NCI-H2227 treated with DMSO at 0.1 percent for 48 hours (cell line): ENCODE data around the gene BRSK2.

Source experiments
- DNase-seq: peaks from one replicate; lab custom pipeline; 2025; lab: John Stamatoyannopoulos, UW

Gene BRSK2

DNA sequence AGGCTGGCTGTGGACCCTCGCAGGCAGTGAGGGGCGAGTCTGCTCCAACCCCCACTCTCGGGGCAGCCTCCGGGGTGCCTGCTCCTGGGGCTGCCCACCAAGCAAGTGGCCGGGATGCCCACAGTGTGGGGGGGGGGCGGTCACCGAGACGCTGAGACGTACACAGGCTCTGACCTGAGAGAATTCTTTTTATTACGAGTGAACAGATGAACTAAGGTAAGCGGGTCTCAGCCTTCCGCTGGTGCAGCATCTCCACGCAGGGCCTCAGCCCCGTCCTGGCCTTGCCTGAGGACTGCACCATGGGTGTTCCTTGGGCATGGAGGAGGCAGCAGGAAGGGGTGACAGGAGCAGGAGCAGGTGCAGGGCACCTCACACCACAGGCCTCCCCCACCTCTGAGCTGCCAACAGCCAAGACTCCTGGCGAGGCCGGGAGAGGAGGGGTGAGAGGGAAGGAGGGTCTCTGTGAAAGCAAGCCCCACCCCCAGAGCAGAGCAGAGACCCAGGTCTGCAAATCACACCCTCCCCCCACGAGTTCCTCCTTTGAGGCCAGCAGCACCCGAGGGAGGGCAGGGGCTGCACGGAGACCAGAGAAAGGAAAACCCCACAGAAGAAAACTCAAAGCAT is 79.7 kb downstream of the BRSK2 start:
- no peak for DNase-seq

DNA sequence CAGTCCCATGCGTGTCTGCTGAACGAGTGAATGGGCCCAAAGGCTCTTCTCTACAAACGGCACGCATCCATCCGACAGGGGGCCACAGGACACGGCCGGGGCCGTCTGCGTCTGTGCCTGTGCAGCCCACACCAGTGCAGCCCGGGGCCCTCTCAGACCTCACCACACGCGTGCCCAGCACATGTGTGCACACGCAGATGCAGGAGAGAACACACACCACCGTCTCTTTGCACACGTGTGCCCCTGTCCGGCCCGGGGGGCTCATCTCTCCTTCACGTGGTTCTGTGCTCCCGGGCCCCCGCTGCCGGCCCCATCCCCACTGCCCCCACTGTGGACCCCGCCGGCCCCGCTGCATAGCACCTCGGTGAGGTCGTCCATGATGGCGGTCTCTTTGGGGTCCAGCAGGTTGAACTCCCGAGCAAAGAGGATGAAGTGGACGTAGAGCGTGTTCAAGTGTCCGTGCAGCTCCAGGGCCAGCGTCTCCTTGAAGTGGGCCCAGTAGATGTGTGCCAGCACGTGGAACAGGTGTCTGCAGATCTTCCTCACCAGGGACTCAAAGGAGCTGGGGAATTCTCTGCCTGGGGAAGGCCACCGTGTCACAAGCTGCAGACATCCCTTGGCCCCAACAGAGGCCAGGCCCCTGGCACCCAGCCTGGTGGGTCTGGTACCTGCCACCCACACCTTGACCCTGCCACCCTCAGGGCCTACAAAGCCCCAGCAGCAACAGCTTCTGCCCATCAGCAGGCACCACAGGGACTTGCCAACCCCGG is 80.4 kb downstream of the BRSK2 start:
- DNase-seq: no peak

DNA sequence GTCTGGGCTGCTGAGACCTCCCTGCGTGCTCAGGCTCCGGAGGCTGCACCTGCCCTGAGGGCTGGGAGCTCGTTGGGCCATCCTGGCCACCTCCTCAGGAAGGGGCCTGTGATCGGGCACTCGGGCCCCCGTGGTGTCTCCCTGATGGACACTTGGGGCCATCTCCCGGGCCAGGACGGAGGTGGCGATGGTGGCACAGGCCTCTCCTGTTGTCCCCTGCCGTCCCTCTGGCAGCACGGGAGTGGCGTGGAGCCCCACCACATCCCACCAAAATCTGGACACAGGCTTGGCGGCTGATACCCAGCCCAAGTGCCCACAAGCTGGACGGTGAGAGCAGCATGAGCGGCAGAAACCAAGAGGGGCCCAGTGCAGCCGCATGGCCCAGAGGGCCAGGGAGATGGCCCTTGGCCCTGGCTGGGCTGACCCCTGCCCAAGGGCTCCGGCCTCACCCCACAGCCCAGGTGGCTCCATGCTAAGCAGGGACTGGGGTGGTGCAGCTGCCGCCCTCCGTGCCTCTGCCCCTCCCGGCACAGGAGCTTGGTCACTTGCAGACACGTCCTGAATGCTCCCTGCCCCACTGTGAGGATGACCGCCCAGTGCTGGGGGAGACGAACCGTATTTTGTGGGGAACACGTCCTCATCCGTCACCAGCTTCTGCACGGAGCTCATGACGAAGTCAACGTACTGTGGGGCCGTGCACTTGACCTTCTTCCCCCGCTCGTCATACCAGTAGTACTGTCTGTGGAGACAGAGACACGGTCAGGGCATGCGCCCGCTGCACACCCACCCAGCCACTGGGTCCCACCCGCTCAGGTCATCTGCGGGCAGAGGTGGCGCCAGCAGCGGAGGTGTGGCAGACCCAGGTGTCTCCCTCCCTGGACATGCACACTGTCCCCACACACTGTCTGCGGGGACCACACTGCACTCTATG is 81.2 kb downstream of the BRSK2 start:
- no peak for DNase-seq

DNA sequence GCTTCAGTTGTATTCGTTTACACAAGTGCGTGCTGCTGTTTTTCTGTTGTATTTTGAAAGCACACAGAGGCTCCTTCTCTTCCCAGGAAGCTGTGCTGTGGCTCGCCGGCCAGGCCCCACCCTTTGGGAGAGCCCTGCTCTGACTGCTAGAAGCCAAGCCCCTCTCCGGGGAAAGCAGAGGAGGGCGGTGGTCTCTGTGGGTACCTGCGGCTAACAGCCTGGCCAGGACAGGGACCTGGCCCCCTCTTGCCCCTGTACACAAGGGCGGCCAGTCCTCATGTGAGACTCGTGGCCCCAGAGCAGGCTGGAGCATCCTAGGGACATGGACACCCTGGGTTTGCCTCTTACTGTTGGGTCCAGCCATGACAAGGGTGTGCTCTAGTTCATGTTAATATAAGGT is 82.0 kb downstream of the BRSK2 start:
- no peak for DNase-seq

DNA sequence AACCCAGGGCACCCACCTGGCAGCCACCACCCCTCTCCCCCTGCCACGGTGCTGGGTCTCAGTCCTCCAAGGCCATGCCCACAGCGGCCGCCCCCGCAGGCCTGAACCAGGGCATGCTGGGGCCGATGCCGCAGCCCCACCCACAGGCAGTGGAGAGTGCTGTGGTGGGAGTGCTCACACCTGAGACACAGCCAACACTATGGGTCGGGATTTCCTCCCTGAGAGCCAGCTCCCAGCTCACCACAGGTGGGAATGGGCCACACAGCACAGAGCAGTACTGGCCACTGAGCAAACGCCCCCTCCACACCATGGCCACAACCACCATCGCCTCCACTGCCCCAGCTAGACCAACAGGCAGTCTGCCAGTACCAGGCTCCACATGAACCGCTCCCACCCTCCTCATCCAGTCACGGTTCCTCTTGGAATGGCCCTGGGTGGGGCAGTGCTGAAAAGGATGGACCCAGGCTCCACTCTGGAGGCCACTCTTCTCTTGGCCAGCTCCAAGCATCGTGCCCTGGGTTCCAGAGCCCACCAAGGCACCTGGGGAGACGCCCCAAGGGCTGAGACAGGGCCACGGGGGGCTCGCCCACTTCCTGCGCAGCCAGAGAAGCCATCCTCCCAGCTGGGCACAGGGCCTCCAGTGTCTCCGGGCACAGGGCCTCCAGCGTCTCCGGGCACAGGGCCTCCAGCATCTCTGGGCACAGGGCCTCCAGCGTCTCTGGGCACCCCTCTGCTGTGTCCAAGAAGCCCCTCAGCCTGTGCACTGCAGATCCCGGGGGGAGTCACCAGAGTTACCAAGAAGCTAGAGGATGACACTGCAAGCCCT is 82.7 kb downstream of the BRSK2 start:
- no peak for DNase-seq

DNA sequence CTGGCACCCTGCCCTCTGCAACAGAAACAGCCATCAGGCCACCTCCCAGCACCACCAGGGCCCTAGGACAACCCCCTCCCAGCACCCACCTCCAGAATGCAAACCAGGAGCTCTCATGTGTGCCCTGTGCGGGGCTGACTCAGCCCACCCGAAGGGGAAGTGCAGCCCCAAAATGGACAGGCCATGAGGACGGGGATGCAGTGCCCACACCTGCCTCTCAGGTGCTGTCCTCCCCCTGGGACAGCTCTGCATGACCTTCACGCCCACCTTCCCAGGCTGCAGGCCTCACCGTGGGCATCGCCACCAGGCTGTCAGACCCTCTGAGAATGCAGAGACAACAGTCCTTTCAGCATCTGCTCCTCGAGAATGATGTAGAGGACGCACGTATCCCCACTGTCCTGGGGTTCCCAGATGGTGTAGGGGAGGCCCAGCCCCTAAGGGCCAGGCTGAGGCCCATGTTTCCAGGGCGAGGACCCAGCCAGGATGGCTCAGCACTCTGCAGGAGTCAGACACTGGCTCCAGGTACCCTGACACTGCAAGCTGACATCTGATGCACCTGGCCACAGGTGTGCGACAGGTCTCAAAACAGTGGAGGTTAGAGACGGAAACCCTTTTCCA is 83.4 kb downstream of the BRSK2 start:
- DNase-seq: no peak

DNA sequence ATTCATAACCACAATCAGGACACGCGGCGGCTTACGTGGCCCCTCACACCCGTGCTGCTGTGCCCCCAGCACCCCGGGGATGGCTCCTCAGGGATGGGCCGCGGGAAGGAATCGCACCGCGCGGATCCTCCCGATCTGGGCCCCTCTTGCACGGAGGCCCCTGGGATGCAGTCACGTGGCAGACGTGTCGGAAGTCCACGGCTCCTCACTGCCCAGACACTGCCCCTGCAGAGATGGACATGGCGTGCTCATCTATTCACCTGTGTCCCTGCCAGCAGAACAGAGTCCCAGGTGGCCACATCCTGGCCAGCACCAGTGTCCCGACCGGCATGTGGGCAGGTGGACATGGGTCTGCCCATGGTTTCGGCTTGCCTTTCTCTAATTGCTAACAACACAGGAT is 84.1 kb downstream of the BRSK2 start:
- DNase-seq: no peak

DNA sequence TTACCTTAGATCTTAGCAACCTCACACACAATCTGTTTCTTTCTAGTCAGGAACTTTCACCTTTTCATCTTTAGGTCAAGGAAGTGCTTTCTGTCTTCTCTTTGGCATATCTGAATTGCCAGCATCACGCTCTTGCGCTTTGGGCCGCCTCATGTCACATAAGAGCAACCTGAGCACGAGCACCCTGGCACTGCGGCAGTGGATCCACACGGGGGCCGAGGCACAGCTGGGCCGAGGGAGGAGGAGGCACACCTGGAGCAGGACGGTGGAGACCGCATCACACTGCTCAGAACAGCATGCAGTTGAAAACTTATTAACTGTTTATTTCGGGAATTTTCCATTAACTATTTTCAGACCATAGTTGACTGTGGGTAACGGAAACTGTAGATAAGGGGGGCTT is 86.1 kb downstream of the BRSK2 start:
- no peak for DNase-seq

DNA sequence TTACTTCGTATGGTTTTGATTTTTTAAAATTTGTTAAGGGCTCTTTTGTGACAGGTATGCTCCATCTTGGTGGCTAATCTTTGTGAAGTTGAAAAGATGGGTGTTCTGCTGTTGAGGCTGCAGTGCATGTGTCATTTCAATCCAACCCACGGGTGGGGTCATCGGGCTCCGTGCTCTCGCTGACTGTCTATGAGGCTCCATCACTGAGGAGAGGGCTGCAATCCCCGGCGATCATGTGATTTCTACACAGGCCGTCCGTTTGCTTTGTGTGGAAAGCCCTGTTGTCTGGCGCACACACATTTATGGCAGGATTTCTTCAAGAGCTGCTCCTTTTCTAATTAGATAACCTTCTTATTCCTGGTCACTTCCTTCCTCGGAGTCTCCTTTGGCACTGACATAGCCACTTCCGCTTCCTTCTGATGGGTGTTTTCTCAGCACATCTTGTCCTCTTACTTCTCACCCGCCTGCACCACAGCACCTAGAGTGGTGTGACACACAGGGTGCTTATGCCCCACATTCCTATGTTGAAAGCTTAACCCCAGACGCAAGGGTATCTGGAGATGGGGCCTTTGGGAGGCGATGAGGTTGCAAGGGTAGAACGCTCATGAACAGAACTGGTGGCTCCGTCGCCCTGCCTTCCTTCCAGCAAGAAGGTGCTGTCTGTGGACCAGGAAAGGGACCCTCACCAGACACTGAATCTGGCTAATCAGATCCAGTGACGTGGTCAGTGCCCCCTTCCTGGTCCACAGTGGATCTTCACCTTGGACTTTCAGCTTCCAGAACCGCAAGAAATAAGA is 87.4 kb downstream of the BRSK2 start:
- DNase-seq: no peak

DNA sequence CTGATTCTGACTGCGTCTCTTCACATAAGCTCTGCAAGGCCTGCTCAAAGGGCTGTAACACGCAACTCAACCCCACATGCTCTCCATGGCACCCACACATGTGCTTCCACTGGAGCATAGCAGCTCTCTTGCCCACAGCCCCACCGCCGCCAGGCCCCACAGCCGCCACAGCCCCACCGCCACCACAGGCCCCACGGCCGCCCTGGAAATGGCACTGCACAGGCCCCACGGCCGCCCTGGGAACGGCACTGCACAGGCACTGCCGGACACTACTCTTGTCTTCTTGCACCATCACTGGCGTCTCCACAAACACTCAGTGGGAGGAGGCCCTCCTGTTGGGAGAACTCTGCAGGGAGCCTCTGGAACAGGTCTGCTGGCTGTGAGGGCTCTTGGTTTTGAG is 88.3 kb downstream of the BRSK2 start:
- DNase-seq: no peak

DNA sequence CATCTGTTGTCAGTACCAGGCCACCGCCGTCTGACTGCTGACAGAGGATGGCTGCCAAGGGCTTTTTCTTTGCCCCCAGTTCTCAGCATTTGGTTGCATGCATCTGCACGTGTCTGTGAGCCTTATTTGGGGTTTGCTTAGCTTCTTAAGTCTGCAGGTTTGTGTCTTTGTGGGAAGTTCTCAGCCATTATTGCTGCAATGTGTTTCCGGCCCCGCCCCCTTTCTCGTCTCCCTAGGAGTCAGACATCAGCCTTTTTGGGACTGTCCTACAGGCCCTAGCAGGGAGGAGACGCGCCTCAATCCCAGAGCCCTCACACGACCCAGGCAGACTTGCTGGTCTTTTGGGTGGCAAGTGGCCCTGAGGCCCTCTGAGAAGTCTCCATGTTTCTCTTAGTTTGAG is 88.8 kb downstream of the BRSK2 start:
- DNase-seq: no peak

DNA sequence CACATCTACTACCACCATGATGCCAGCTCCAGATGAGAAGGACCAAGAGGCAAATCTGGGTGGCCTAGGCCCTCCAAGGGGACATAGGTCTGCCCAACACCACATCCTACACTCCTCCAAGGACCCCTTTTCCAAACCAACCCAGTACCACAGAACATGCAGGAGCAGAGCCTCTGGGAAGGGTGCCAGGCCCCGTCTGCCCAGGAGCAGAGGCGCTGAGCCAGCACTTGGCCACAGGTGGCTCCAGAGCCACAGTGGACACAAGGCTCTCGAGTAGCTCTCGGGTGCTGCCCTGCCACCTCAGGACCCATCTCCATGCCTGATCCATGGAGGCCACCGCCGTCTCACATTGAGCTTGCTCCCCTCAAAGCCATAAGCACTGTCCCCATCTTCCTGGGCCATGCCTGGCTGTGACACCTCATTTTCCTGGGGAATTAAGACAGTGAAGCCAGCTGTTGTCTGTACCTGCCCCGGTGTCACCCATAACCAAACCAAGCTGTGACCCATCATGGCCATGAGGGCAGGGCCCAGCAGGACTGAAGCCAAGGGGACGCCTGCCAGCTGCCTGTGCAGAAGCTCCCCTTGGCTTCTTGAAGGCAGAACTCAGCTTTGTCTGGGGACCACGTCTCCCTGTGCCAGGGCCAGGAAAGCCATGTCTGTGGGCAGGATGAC is 89.4 kb downstream of the BRSK2 start:
- no peak for DNase-seq

DNA sequence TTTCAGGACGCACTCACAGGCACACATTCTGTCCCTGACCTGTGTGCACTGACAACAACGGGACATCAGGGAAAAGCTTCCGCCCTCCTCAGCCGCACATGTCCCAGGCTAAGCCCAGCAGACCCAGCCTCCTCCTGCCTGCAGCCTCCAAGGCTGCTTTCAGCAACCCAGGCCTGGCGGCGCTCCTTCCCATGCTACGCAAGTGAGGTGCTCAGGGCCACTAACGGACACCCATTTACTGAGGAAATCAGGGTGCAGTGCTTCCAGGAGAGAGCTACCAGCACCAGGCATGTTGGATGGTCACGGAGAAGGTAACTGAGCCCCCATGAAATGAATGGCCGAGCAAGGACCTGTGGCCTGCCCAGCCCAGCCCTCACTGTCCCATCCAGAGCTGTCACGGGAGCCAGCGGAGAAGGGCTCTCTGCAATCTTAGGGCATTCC is 90.0 kb downstream of the BRSK2 start:
- no peak for DNase-seq

DNA sequence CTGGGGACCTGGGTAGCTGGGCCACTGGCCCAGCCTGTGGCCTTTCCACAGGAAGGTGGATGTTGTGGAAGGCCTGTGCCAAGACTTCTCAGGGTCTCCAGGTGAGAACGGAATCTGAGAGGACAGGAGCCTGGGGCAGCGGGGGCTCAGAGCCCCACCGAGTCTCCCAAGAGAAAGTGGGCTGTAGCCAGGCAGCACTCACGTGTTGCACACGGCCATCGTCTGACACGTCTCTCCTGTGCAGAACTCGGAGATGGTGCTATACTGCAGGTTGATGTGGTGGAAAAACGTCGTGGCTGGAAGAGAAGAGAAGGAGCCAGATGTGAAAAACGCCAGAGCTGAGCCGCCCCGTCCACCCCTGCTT is 90.4 kb downstream of the BRSK2 start:
- no peak for DNase-seq

DNA sequence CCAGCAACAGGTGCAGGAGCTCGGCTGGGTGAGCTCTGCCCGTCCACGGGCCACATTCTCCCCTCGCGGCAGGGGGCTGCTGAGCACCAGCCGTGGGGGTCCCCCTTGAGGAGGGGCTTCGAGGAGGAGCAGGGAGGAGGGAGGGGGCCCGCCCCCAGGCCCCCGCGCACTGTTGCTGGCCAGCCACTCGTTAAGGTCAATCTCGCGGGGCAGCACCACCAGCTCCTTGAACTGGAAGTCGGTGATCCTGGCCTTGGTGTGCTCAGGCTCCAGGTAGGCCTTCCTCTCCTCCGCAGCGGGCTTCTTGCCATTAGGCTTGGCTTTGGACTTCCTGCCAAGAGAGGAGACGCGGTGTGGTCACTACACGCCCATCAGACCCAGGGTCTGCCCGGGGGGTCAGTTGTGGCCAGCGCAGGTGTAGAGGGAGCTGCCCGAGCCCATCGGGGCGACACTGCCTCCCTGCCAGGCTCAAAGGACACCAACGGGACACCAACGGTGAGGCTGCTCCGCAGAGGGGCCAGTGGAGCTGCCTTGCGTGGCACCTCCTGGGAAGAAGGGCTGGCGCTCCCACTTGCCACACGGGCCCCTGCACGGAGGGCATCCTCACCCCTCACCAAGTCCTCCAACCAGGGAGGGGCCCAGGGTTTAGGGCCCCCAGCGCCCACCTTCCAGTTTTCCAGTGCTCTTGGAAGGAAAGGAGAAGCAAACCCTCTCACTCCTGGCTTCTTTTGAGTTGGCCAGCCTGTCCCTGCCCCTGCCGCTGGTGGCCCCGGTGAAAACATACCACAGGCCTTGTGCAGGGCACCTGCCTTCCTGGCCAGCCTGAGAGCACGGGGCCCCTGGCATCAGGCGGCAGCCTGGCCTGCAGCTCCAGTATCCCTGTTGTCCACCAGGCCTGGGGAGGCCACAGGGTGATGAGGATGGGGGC is 91.1 kb downstream of the BRSK2 start:
- DNase-seq: no peak

DNA sequence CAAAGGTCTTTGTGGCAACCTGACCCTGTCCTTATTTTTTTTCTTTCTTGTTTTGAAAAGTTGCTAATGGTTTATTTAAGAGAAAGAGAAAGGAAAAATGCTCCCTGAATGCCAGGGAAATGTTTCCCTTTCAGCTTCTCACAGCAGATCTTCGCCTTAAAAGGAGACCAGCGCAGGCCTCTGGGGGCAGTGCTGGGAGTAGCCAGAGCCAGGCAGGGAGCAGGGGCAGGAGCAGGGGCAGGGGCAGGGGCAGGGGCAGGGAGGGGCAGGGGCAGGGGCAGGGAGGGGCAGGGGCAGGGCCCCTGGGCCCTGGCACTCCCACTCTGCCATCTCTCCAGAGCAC is 91.7 kb downstream of the BRSK2 start:
- no peak for DNase-seq

DNA sequence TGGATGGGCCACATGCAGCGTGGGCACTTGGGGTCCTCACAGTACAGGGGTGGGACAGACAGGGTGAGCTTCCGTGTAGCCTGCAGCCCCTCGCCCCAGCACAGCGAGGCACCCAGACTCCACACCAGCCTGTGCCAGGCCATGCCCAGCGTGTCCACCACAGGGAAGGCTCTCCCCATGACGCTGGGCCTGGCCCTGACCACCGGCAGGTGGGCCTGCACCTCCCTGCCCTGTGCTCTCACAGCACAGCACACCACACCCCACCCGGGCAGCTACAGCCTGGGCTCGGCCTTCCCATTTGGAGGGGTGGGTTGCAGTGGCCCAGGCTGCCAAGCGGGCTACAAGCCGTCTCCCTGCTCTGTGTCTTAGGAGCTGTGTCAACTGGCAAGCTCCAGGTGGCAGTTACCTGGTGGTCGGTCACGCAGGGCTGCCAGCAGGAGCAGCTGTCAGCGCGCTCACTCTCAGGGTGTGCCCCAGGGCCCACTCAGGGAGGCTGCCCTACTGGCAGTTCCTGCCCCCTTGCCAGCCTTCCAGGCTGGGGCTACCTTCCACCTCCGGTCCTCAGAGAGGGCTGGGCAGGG is 92.2 kb downstream of the BRSK2 start:
- DNase-seq: no peak

DNA sequence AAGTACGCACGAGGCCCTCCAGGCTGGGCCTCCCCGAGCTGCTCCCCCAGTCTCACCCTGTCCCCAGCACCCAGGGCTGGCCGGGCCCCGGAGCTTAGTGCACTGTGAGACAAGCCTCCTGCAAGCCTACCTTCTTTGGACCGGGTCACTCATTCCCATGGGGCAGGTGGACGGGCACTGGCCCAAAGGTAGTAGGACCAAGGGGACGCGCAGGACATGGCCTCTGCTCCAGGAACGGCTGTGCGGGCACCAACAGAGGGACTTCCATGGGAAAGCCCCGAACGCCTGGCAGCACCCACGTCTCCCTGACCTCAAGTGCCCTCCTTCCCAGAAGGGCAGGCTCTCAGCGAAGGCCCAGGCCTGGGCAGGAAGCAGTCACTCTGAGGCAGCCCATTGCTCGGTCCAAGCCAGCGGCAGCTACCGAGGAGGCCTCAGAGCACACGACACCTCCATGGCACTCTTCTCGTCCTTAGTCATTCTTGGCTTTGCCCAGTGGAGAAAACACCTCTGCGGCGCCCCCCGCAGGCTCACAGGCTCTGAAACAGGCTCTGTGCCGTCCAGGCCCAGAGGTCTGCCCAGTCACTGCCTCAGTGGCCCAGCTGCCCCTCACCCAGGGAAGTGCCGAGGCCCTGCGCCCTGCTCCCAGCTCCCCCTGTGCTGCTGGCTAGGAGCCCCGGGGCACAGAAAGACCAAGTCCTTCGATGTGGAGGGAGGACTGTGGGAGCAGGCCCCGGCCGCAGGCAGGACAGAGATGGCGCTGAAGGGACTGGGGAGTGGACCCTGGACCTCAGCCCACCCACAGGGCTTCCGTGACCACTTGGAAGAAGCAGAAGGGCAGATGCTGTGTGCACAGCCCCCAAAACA is 93.1 kb downstream of the BRSK2 start:
- no peak for DNase-seq
